ENCODE measurements around the gene GIPR.
"Not testable (repeated sequence)": the region's sequence is repeated elsewhere in the genome, so short reads cannot be mapped to it uniquely, and the experiment has no call there.

GIPR gene

DNA sequence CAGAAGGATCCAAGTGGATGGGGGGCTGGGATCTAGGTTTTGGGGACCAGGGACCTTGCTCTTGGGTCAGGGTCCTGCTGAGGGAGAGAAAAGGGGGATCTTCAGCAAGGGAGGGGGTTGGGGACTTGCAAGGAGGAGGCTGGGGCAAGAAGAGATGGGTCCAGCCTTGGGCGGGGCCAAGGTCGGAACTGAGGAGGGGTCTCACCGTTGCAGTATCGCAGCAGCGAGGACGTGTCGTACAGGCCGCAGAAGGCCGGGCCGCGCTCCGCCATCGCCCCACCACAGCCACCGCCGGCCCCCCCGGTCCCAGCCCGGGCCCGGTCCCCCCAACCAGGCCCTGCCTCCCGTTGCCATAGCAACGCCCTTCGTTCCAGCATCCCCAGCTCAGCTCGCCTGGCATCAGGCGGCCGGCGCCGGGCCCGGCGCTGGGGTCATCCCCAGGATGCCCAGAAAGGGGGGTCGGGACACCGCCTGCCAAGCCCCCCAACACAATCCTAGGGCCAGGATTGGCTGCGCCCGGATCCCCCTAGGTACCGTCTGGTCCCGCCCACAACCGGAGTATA, 22.9 kb upstream of the GIPR start:
- in situ Hi-C loops (cut with HindIII; ENCODE audit: low sequenced_read_pairs), result no loop called here

DNA sequence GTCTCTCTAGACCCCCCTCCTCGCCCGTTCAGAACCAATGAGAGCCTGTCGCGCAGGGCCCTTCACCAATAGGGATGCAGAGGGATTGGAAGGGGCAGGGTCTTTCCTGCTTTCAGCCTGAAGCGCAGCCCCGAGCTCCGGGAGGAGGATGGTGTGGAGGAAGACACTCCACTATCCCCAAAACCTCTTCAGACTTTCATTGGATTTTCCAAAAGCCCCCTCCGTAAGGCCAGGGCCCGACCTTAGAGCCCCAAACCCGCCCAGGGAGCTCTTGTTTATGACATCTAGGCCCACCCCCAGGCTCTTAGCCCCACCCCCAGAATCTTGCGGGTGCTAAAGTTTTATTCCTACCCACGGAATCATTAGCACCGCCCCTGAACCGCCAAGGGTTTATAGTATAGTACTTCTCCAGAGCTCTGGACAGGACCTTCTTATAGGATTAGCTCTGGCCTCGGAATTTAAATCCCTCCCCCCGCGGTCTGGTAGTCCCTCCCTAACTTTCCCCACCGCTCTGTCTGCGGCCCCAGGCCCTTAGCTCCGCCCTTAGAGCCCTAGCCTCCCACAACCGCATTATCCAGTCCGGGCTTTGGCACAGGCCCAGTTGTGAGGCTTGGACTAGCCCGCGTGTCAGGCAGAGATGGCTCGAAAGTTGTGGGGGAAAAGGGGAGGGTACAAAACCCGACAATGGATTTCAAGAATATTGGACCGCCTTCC, 22.2 kb upstream of the GIPR start:
- in situ Hi-C loops (cut with HindIII; ENCODE audit: low sequenced_read_pairs), result no loop called here

DNA sequence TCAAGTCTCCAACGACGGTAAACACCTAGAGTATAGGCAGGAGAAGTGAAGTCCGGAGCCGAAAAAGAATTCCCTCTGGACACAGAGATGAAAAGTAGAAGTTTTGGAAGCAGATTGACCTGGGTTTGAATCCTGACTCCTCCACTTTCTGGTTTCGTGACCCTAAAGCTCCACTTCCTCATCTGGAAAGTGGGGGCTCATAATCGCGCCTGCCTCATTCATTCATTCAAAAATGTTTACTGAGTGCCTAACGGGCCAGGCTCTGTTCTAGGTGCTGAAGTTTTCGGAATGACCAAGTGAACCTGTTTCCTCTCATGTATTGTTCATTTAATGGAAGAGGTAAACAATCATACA, 21.7 kb upstream of the GIPR start:
- in situ Hi-C loops (cut with HindIII; ENCODE audit: low sequenced_read_pairs), result no loop called here

DNA sequence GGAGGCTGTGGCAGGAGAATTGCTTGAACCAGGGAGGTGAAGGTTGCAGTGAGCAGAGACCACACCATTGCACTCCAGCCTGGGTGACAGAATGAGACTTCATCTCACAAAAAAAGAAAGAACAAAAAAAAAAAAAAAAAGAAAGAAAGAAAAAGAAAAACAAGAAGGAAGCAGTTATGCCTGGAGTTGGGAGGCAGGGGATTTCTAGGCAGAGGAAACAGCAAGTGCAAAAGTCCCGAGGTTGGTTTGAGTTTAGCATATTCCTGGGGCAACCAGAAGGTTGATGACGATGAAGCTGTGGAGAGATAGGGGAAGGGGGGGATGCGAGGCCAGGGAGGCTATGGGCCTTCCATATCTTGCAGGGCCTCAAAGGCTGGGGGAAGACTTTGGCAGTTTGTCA, 17.3 kb upstream of the GIPR start:
- in situ Hi-C loops (cut with HindIII; ENCODE audit: low sequenced_read_pairs), result no loop called here

DNA sequence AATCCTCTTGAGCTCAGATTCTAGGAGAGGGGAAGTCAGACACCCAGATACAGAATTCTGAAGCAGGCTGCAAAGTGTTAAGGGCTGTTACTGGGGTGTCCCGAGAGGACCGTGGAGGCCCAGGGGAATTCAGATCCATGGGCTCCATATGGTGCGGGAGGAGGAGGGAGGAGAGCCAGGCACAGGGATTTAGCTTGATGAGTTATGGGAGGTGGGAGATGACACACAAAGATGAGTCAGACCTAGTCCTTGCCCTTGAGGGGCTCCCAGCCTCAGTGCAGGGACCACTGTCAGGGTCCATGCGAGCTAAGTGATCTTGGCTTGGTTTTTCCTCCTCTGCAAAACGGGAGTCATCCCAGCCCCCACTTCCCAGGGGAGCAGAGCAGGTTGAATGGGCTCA, 14.4 kb upstream of the GIPR start:
- in situ Hi-C loops (cut with HindIII; ENCODE audit: low sequenced_read_pairs), result no loop called here

DNA sequence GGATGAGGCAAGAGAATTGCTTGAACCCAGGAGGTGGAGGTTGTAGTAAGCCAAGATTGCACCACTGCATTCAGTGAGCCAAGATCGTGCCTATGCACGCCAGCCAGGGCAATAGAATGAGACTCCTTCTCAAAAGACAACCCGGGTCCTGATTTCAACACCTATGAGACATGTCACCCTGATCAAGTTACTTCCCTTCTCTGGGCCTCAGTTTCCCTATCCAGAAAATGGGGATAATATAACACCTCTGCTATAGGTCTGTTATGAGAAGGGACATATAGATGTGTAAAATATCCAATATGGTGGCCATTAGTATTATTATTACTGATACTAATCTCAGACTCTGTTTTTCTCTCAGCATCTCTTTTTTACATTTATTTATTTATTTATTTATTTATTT, 12.9 kb upstream of the GIPR start:
- in situ Hi-C loops (cut with HindIII; ENCODE audit: low sequenced_read_pairs), result no loop called here

DNA sequence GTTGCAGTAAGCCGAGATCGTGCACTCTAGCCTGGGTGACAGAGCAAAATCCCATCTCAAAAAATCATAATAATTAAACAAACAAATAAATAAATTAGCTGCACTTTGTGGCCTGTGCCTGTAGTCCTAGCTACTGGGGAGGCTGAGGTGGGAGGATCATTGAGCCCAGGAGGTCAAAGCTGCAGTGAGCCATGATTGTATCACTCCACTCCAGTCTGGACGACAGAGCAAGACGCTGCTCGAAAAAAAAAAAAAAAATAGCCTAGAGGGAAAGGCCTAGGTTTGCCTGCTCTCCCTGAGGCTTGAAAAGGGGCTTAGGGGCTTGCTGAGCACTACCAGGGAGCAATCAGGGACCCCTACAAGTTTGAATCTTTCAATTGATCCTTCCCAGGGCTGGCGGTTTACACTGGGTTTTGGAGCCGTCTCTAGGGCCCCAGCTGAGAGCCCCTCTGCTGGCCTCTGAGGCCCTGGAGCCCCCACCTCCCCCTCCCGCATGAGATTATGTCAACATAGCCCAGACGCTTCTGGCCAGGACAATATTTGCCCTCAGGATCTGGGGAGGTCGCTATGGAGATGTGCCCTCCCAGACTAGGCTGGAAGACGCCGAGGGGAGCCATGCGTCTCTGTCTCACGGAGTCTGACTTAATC, 10.4 kb upstream of the GIPR start:
- in situ Hi-C loops (cut with HindIII; ENCODE audit: low sequenced_read_pairs), result no loop called here

DNA sequence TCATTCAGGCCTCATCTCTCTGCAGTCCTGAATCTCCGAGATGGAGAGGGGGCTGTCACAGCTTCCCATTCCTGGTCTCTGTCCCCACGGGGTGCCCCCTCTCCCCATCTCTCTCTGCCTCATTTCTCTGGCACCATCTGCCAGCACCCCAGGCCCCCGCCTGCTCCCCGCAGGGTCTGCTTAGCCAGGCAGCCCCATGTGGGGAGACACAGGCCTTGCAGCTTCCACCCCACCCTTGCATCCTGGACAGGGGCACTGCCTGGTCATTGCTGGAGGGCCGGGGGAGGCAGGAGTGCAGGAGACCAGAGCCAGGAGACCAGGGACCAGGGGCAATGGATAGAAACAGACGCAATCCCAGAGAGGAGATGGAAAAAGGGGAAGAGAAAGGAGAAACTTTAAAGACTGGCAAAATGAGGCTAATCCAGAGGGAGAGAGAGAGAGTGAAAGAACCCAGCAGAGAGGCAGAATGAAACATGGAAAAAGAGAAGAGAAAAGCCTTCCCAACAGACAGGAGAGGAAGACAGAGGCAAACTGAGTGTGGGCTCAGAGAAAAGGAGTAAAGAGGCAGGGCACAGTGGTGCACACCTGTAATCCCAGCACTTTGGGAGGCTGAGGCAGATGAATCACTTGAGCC, 8.8 kb upstream of the GIPR start:
- in situ Hi-C loops (cut with HindIII; ENCODE audit: low sequenced_read_pairs), result no loop called here

DNA sequence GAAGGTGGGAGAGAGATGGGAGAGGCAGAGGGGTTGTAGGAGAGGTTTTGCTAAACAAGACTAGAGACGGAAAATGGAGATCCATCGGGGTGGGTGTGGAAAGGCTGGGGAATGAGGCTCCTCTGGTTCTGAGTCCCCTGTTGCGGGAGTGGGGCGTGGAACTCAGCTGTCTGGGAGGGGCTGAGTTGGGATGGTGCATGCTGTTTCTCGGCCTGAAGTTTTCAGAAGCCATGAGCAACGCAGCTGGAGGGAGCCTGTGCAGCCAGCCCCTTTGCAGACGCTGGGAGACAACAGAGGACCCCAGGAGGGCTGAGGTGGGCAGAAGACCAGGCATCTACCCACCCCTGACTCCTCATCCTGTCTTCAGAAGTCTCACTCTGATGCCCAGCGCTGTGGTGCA, 7.4 kb upstream of the GIPR start:
- in situ Hi-C loops (cut with HindIII; ENCODE audit: low sequenced_read_pairs), result no loop called here

DNA sequence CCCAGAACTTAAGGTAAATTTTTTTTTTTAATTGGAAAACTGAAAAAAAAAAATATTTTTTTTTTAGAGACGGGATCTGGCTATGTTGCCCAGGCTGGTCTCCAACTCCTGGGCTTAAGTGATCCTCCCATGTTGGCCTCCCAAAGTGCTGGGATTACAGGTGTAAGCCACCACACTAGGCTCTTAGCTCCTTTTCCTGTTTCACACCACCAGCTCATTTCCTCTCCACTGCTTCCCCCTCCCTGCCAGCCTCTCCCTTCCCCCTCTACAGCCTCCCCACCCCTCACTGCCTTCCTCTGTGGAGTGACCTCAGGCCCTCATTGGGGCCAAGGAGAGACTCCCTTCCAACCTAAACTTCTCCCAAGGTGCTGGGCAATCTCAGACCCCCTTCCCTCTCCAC, 4.2 kb upstream of the GIPR start:
- in situ Hi-C loops (cut with HindIII; ENCODE audit: low sequenced_read_pairs), result no loop called here

DNA sequence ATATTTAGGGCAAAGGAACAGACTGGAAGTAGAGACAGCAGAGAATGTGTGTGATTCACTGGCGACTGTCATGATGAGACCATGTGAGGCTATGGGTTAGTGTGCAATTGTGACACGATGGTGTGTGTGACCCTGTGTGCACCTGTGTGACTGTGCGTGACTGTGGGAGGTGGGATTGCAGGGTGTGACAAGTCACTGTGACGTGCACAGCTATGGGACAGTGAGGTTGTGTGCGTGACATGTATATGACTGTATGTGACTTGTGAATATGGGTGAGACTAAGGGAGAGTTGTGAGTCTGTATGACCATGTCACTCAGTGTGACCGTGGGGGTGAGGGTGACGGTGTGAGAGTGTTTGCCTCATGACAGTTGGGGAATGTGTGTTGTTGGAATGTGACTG, 3.4 kb upstream of the GIPR start:
- in situ Hi-C loops (cut with HindIII; ENCODE audit: low sequenced_read_pairs), result no loop called here

DNA sequence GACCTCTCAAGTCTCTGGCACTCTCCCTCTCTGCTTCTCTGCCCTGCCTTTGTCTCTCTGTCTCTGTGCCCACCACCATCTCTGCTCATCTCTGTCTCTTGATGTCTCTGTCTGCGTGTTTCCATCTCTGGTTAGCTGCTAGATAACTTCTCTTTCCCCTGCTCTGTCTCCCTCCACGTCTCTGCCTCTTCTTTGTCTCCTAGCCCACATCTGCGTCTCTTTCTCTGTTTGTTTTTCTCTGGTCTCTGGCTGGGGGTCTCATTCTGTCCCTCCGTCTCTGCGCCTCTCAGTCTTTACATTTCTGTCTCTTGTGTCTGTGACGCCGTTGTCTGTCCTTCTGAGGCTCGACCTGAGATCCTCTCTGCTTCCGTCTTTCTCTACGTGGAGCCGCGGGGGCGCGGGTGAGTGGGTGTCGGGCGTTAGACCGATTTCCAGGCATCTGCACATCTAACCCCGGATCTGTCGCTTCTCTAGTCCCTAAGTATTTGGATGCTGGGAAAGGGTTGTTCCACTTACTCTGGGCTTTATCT, 386 bp downstream of the GIPR start:
- in situ Hi-C loops (cut with HindIII; ENCODE audit: low sequenced_read_pairs), result no loop called here

DNA sequence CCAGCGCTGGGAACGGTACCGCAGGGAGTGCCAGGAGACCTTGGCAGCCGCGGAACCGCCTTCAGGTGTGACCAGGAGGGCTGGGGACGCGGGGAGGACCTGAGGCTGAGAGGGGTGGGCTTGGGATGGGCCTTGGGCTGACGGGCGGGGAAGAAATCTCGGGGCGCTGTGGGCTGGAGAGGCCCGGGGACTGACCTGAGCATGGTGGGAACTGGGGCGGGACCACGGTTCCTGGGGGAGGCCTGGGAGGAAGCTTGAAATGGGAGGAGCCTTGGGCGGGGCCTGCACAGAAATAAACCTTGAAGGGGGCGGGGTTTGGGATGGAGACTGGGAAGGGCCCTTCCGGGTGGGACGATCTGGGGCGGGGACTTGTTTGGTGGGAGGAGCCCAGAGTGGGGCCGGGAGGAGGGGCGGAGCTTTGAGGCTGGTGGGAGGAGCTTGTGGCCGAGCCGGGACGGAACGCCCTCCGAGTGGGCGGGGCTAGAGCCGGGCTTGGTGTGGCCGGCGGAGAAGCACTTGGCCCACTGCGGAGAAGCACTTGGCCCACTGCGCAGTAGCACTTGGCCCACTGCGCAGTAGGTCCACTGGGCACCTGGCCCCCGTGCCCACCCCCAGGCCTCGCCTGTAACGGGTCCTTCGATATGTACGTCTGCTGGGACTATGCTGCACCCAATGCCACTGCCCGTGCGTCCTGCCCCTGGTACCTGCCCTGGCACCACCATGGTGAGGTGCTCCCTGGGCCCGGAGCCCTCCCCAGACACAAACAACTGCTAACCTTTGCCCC, 2.8 kb downstream of the GIPR start:
- in situ Hi-C loops (cut with HindIII; ENCODE audit: low sequenced_read_pairs), result no loop called here

DNA sequence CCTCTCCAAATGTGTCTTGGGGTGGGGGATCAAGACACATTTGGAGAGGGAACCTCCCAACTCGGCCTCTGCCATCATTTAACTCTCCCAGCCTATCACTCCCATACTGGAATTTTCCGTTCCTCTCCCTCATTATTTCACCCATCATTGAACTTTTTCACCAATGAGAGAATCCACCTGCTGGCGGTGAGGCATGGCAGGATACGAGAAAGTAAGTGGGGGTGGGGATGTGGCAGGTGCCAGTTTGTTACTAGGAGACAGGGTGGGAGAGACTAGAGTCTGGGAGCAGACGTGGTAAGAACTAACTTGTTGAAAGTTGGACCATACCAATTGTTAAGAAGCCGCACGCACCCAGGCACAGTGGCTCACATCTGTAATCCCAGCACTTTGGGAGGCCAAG, 6.9 kb downstream of the GIPR start:
- in situ Hi-C loops (cut with HindIII; ENCODE audit: low sequenced_read_pairs), result no loop called here

DNA sequence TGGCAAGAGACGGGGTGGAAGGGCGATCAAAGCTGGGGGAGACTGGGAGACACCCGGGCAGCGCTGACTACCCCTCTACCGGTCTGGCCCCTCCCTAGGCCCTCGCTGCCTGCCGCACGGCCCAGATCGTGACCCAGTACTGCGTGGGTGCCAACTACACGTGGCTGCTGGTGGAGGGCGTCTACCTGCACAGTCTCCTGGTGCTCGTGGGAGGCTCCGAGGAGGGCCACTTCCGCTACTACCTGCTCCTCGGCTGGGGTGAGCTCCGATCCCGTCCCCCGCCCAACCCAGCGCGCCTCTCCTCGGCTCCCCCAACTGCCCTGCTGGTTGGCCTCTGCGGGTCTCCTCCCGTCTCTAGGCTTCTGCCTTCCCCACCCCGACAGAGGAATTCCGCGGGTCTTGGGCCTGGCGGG, 8.8 kb downstream of the GIPR start:
- in situ Hi-C loops (cut with HindIII; ENCODE audit: low sequenced_read_pairs), result no loop called here

DNA sequence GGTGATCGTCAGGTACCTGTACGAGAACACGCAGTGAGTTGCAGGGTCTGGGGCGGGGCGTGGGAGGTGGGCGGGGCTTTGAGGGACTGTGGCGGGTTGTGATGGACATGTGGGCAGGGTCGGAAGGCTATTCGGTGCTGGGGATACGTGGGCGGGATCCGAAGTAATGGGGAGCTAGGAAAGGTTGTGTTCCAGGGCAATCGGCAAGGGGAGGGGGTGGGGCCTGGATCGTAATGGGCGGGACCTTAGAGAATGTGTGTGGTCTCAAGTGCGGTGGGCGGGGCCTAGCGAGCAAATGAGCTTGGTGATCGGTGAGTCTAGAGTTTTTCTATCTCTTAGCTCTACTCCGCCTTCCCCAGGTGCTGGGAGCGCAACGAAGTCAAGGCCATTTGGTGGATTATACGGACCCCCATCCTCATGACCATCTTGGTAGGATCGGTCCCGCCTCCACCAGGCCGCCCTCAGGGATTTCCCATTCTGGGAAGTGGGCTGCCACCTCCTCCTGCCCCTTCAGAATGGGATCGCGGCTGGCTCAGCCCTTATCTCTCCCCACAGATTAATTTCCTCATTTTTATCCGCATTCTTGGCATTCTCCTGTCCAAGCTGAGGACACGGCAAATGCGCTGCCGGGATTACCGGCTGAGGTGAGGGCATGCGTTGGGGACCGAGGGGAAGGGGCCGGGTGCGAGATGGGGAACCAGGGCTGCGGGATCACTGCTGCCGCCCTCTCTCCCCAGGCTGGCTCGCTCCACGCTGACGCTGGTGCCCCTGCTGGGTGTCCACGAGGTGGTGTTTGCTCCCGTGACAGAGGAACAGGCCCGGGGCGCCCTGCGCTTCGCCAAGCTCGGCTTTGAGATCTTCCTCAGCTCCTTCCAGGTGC, 9.6 kb downstream of the GIPR start:
- in situ Hi-C loops (cut with HindIII; ENCODE audit: low sequenced_read_pairs), result no loop called here

DNA sequence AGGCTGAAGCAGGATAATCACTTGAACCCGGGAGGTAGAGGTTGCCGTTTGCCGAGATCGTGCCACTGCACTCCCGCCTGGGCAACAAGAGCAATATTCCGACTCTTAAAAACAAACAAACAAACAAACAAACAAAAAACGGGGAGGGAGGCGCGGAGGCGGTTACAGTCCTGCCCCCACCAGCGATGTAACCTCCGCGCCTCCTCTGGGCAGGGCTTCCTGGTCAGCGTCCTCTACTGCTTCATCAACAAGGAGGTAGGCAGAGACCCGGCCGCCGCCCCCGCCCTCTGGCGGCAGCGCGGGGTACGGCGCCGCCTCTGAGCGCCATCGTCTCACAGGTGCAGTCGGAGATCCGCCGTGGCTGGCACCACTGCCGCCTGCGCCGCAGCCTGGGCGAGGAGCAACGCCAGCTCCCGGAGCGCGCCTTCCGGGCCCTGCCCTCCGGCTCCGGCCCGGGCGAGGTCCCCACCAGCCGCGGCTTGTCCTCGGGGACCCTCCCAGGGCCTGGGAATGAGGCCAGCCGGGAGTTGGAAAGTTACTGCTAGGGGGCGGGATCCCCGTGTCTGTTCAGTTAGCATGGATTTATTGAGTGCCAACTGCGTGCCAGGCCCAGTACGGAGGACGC, 13.5 kb downstream of the GIPR start:
- in situ Hi-C loops (cut with HindIII; ENCODE audit: low sequenced_read_pairs), result no loop called here

DNA sequence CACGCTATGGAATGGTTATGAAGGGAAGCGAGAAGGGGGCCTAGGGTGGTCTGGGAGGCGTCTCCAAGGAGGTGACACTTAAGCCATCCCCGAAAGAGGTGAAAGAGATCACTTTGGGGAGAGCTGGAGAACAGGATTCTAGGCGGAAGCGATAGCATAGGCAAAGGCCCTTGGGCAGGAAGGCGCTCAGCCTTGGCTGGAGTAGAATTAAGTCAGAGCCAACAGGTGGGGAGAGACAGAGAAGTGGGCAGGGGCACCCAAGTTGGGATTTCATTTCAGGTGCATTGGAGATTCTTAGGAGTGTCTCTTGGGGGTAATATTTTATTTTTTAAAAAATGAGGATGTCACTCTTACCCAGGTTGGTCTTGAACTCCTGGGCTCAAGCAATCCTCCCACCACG, 14.1 kb downstream of the GIPR start:
- in situ Hi-C loops (cut with HindIII; ENCODE audit: low sequenced_read_pairs), result no loop called here

DNA sequence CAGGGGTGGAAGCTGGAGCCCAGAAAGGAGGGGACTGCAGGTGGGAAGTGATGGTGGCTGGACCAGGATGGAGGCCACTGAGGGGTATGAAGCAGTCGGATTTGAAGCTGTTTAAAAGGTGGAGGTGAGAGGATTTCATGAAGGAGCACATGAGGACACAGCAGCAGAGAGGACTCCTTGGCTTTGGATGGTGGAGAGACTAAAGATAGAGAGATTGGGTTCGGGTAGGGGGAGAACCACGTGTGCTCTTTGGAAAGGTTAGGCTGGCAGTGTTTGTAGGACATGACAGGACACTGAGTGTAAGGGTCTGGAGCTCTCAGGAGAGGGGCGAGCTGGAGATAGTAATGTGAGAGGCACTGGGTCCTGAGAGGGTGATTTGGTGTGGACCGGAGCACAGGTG, 14.9 kb downstream of the GIPR start:
- in situ Hi-C loops (cut with HindIII; ENCODE audit: low sequenced_read_pairs), result no loop called here

DNA sequence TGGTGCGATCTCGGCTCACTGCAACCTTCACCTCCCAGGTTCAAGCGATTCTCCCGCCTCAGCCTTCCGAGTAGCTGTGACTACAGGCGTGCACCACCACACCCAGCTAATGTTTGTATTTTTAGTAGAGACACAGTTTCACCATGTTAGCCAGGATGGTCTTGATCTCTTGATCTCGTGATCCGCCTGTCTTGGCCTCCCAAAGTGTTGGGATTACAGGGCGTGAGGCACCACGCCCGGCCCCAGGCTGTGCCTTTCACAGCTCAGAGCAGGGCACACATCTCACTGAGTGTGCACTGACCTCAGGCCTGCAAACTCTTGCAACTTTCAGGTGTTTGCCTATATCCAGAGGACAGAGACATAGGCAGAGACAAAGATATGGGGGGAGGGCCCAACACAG, 17.0 kb downstream of the GIPR start:
- in situ Hi-C loops (cut with HindIII; ENCODE audit: low sequenced_read_pairs), result not testable (repeated sequence)
